HG02970 (cell line): ENCODE data around the gene PNMA8C.
"Not testable (repeated sequence)": the region's sequence is repeated elsewhere in the genome, so short reads cannot be mapped to it uniquely, and the experiment has no call there.

Source experiments
- ATAC-seq: cut with Tn5 transposase; IDR thresholded peaks from one replicate; pipeline ENCODE4 v1.9.1; 2021; ENCODE audit warnings: mild to moderate bottlenecking, moderate library complexity, moderate number of reproducible peaks; ENCODE audit not compliant: unreplicated experiment, low FRiP score

PNMA8C gene

GRCh38 chr19:46448601-46449000, 19.9 kb upstream of the PNMA8C start:
- ATAC-seq = no peak

- ATAC-seq = no peak
Measured at GRCh38 chr19:46447824-46448223, 19.1 kb upstream of the PNMA8C start.

GRCh38 chr19:46447006-46447405, 18.3 kb upstream of the PNMA8C start:
- no peak for ATAC-seq

- ATAC-seq = no peak
Measured at GRCh38 chr19:46446021-46446420, 17.3 kb upstream of the PNMA8C start.

GRCh38 chr19:46442808-46443450, 14.2 kb upstream of the PNMA8C start:
- no peak for ATAC-seq

GRCh38 chr19:46441866-46442265, 13.1 kb upstream of the PNMA8C start:
- no peak for ATAC-seq

- ATAC-seq = not testable (repeated sequence)
Measured at GRCh38 chr19:46435689-46436088, 7.0 kb upstream of the PNMA8C start.

GRCh38 chr19:46435009-46435408, 6.3 kb upstream of the PNMA8C start:
- no peak for ATAC-seq

GRCh38 chr19:46433470-46433869, 4.7 kb upstream of the PNMA8C start:
- not testable (repeated sequence) for ATAC-seq

- no peak for ATAC-seq
Measured at GRCh38 chr19:46431824-46432223, 3.1 kb upstream of the PNMA8C start.

GRCh38 chr19:46429999-46430398, 1.3 kb upstream of the PNMA8C start:
- ATAC-seq = no peak

GRCh38 chr19:46427518-46428045, 1.2 kb downstream of the PNMA8C start:
- no peak for ATAC-seq

GRCh38 chr19:46426506-46427162, 2.1 kb downstream of the PNMA8C start:
- ATAC-seq = no peak

- ATAC-seq = no peak
Measured at GRCh38 chr19:46426035-46426505, 2.7 kb downstream of the PNMA8C start.

- no peak for ATAC-seq
Measured at GRCh38 chr19:46423188-46423587, 5.5 kb downstream of the PNMA8C start.

- no peak for ATAC-seq
Measured at GRCh38 chr19:46422344-46422743, 6.4 kb downstream of the PNMA8C start.

- ATAC-seq = no peak
Measured at GRCh38 chr19:46420056-46420455, 8.7 kb downstream of the PNMA8C start.

- ATAC-seq = not testable (repeated sequence)
Measured at GRCh38 chr19:46415804-46416709, 12.7 kb downstream of the PNMA8C start.

- ATAC-seq = not testable (repeated sequence)
Measured at GRCh38 chr19:46414899-46415298, 13.8 kb downstream of the PNMA8C start.

GRCh38 chr19:46413262-46414031, 15.3 kb downstream of the PNMA8C start, which contains the start of gene CCDC8:
TSS of gene CCDC8 (minus strand) at chr19:46413564. CDS start at chr19:46412810, 754 bp downstream.
- no peak for ATAC-seq
